GM15510 (cell line): Measurements from ENCODE around the gene PPP6R2.

ENCODE experiments used
- POLR2A ChIP-seq: IDR thresholded peaks from 3 replicates; pipeline ENCODE4 v1.6.1; 2011; ENCODE audit warnings: borderline replicate concordance; ENCODE audit not compliant: insufficient read length; ENCODE audit errors: extremely low read depth

PPP6R2 gene

DNA sequence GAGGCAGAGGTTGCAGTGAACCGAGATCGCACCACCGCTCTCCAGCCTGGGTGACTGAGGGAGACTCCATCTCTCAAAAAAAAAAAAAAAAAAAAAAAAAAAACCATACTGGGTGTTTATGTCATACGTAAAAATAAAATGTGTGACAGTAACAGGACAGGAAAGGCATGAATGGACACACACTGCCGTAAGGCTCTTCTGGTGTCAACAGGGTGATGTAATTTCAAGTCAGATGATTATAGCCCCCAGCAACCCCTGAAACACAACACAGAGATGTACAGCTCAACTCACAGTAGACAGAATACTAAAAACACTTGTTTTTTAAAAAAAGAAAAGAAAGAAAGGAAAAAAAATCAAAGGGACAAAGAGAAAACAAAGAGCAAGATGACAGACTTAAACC lies 109.5 kb downstream of the PPP6R2 start:
- TF ChIP-seq POLR2A: no peak

- TF ChIP-seq POLR2A: no peak
These were observed 111.5 kb downstream of the PPP6R2 start for GRCh38 chr22:50454556-50455075.

GRCh38 chr22:50455201-50455600 lies 112.1 kb downstream of the PPP6R2 start:
- no peak for TF ChIP-seq POLR2A

GRCh38 chr22:50456026-50456425 lies 112.9 kb downstream of the PPP6R2 start:
- TF ChIP-seq POLR2A: no peak

DNA sequence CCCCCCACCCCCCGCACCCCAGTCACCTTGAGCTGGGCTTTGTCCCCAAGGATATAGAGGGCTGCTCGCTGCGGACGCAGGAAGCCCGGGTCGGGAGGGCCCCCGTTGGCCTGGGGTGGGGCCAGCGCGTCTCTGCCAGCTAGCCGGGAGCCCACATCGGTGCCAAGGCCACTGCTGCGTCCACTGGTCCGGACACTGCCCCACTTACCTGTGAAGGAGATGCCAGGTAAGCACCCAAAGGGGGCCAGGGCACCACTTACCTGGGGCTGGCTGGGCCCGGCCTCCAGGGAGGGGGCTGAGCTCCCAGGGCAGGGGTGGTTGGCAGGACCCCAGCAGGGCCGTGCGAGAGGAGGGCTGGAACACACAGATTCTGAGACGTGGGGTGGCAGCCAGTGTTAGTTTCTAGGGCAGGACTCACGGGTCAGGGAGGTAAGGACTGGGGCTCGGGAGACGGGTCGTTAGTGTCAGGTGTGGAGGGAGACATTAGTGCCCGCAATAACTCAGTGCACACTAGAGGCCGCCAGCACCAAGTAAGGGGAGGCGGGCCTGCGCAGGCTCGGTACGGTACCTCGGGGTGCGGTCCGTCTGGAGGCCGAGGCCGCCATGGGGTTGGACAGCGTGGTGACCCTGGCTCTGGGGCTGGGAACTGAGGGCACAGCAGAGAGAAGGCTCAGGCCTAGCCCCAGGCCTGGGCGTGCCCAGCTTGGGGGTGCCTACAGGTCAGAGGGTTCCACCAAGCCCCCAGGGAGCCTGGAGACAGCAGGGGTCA lies 113.5 kb downstream of the PPP6R2 start:
- peak; percentile 14 for TF ChIP-seq POLR2A

GRCh38 chr22:50459016-50459415 lies 115.9 kb downstream of the PPP6R2 start:
- no peak for TF ChIP-seq POLR2A

- no peak for TF ChIP-seq POLR2A
These were observed 116.5 kb downstream of the PPP6R2 start for GRCh38 chr22:50459496-50460140.

GRCh38 chr22:50460938-50461337 lies 117.8 kb downstream of the PPP6R2 start:
- TF ChIP-seq POLR2A: no peak

GRCh38 chr22:50461536-50461935 lies 118.4 kb downstream of the PPP6R2 start:
- TF ChIP-seq POLR2A: no peak

DNA sequence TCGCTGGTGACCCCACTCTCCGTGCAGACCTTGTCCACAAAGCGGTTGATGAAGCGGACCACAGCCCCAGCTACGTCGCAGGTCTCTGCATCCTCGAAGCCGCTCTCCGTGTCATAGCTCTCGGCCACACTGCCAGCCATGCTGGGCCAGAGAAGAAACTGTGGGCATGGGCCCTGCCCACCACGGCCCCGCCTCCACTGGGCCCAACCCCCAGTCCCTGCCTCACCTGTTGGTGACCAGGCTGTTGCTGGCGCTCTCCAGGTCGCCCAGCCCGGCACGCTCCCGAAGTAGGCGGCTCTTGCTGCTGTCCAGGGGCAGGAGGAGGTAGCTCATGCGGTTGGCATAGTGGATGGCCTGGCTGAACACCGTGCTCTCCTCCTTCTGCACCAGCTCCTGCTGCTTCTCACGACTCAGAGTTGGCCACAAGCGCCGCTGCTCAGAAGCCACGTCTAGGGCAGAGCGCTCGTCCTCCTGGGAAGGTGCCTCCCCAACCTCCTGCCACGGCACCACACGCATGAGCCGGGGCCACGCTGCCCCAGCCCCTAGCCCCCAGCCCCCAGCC lies 118.9 kb downstream of the PPP6R2 start:
- TF ChIP-seq POLR2A: no peak

- TF ChIP-seq POLR2A: no peak
These were observed 120.2 kb downstream of the PPP6R2 start for GRCh38 chr22:50463188-50463900.

- TF ChIP-seq POLR2A: no peak
These were observed 121.3 kb downstream of the PPP6R2 start for GRCh38 chr22:50464451-50464850.

DNA sequence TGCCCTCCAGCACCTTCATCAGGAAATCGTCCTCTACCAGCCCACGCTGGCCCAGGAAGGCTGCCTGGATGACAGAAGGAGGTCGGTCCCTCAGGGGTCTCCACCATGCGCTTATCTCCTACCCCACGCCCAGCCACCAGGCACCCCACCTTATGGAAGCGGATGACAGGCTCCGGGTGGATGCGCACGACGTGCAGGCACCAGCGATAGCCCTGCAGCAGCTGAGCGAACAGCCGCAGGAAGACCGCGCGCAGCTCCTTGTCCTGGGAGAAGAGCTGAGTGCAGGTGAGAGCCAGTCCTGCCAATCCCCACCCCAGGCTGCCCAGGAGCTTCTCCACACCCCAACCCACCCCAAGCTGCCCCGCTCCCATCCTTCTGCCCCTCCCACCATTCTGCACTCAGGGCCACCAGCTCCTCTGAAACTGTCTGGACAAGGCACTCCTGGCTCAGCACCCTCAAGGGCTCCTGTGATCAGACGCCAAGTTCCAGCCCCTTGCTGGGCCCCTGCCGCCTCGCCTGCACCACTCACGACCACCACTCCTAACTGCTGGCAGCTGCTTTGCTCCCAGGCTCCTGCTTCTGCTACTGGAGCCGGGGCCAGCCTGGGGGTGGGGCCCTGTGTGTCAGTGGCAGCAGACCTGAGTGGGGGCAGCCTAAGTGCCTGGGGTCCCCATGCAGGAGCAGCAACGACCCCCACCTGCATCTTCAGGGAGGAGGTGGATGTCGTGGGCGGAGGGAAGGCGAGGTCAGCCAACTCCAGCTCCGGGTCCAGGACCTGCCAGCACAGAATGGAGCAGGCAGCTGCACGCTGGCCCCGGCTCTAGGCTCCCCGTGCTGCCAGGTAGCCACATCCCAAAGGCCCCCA lies 122.2 kb downstream of the PPP6R2 start:
- no peak for TF ChIP-seq POLR2A

- no peak for TF ChIP-seq POLR2A
These were observed 124.2 kb downstream of the PPP6R2 start for GRCh38 chr22:50467341-50467740.

GRCh38 chr22:50467773-50468440 lies 124.8 kb downstream of the PPP6R2 start:
- no peak for TF ChIP-seq POLR2A

GRCh38 chr22:50468626-50469025 lies 125.5 kb downstream of the PPP6R2 start:
- no peak for TF ChIP-seq POLR2A
